OCI-LY7 (cell line): ENCODE data around the gene NEO1. TPM values are rescaled to one million over a fixed set of nuclear protein-coding genes. Genes with fewer than 3 reads are reported as not detected.

Experiments used
- BruUV-seq: library from RNA; stranded (reverse); fragments of 400-500 nt; replicated peaks from 2 replicates; lab custom pipeline; 2021; lab: Mats Ljungman, UMichigan
- CTCF ChIA-PET: fragments of 300-600 bp; sonication (Branson Sonifier 250); formaldehyde crosslinking; loops from one replicate; lab custom pipeline; 2022; ENCODE audit warnings: antibody characterized with exemption; ENCODE audit not compliant: unreplicated experiment; lab: Charles Lee
- POLR2A ChIA-PET: fragments of 300-600 bp; sonication (Branson Sonifier 250); formaldehyde crosslinking; loops from one replicate; lab custom pipeline; 2022; ENCODE audit warnings: antibody characterized with exemption; lab: Charles Lee
- DNase-seq: peaks from one replicate; pipeline ENCODE4 v3.0.0-alpha.2; 2015; ENCODE audit warnings: low spot score
- H2AFZ ChIP-seq: fragments of 200-600 bp; sonication (generic), shearing (Covaris generic); 2 replicates; pipeline ENCODE4 v1.6.1; 2014; ENCODE audit warnings: mild to moderate bottlenecking, antibody characterized with exemption, low read length, moderate library complexity
- H3K27ac ChIP-seq: fragments of 200-600 bp; sonication (generic); 2 replicates; pipeline ENCODE4 v1.5.1; 2014; ENCODE audit warnings: mixed run types, low read depth, mild to moderate bottlenecking, moderate library complexity, low read length, inconsistent platforms; ENCODE audit not compliant: poor library complexity, severe bottlenecking
- H3K36me3 ChIP-seq: fragments of 200-600 bp; sonication (generic); 2 replicates; pipeline ENCODE4 v1.6.1; 2014; ENCODE audit warnings: mild to moderate bottlenecking, antibody characterized with exemption, low read length, moderate library complexity, mixed read lengths; ENCODE audit not compliant: insufficient read depth
- H3K4me1 ChIP-seq: fragments of 200-600 bp; sonication (generic); 2 replicates; pipeline ENCODE4 v1.5.1; 2014; ENCODE audit warnings: mild to moderate bottlenecking, low read length; ENCODE audit not compliant: insufficient read depth, poor library complexity, severe bottlenecking
- H3K4me2 ChIP-seq: fragments of 200-600 bp; sonication (generic); 2 replicates; pipeline ENCODE4 v1.6.1; 2014; ENCODE audit warnings: mild to moderate bottlenecking, low read length
- H3K4me3 ChIP-seq: fragments of 200-600 bp; sonication (generic); 2 replicates; pipeline ENCODE4 v1.5.1; 2014; ENCODE audit warnings: mild to moderate bottlenecking, low read depth, low read length; ENCODE audit not compliant: poor library complexity, severe bottlenecking
- H3K79me2 ChIP-seq: fragments of 200-600 bp; sonication (generic); 2 replicates; pipeline ENCODE4 v1.6.1; 2016; ENCODE audit warnings: low read depth, mild to moderate bottlenecking, low read length, moderate library complexity, mixed read lengths; ENCODE audit not compliant: insufficient read depth
- H3K9me2 ChIP-seq: fragments of 200-600 bp; sonication (generic); 2 replicates; pipeline ENCODE4 v1.6.1; 2016; ENCODE audit warnings: mild to moderate bottlenecking, low read length, mixed read lengths; ENCODE audit not compliant: insufficient read depth
- H3K9me3 ChIP-seq: fragments of 200-600 bp; sonication (generic); 2 replicates; pipeline ENCODE4 v1.6.1; 2014; ENCODE audit warnings: mild to moderate bottlenecking, mixed run types, low read length, mixed read lengths
- H4K20me1 ChIP-seq: fragments of 200-600 bp; sonication (generic); 2 replicates; pipeline ENCODE4 v1.6.1; 2014; ENCODE audit warnings: mild to moderate bottlenecking, antibody characterized with exemption, low read length, moderate library complexity, mixed read lengths; ENCODE audit not compliant: insufficient read depth
- CTCF ChIP-seq: fragments of 200-600 bp; sonication (generic); conservative IDR thresholded peaks from 2 replicates; pipeline ENCODE4 v1.5.1; 2014; ENCODE audit warnings: mild to moderate bottlenecking, antibody characterized with exemption, low read length, moderate library complexity, mixed read lengths
- EZH2phosphoT487 ChIP-seq: fragments of 200-600 bp; sonication (generic); IDR thresholded peaks from 2 replicates; pipeline ENCODE4 v1.6.1; 2018; ENCODE audit warnings: low read depth, borderline replicate concordance, mild to moderate bottlenecking, mixed run types, antibody characterized with exemption, low read length, moderate library complexity, mixed read lengths
- intact Hi-C: fragments of 100-400 bp; cut with micrococcal nuclease; formaldehyde crosslinking; loops from one replicate; pipeline ENCODE4 v1.10.0; 2022; ENCODE audit not compliant: unreplicated experiment
- total RNA-seq, 2 experiments: library from RNA; depleted of rRNA in 1 of 2; stranded (reverse); fragments of >200 nt in 1 of 2; shearing (Covaris generic) in 1 of 2; gene quantifications; 2 replicates each; pipeline ENCODE4 v1.2.3, GENCODE V29; 2014 to 2022

NEO1 gene
- total RNA-seq, 2 experiments from 2014 or later: 3.0 TPM

GRCh38 chr15:73053398-73053723 lies 1.1 kb downstream of the NEO1 start:
- H3K4me3 ChIP-seq: peak overlapping the region; percentile 72
- intact Hi-C loops: loop anchor here (5.0 kb wide), 1 partner anchor 271 kb away; the partner anchor contains the start of gene ADPGK
- peaks cover 14% of the 10 kb centered on the region for H3K4me1 ChIP-seq
- no TSS peak for BruUV-seq
- H3K9me2 ChIP-seq: no peaks in the 10 kb centered on the region
- CTCF ChIA-PET: interaction anchor here (0.6 kb wide), 1 partner anchor 316 kb away, joined by 3 read pairs; the partner anchor contains the start of gene HCN4
- H3K79me2 ChIP-seq: no peaks in the 10 kb centered on the region
- H3K9me3 ChIP-seq: no peaks in the 10 kb centered on the region
- DNase-seq: no peak
- H3K36me3 ChIP-seq: no peaks in the 10 kb centered on the region
- POLR2A ChIA-PET: interaction anchor here (0.6 kb wide), 1 partner anchor 226 kb away, joined by 3 read pairs; no protein-coding TSS in a partner anchor
- H4K20me1 ChIP-seq: no peaks in the 10 kb centered on the region
- no peak overlapping the region for H3K27ac ChIP-seq
- peak overlapping the region; percentile 78 for H2AFZ ChIP-seq
- TF ChIP-seq EZH2phosphoT487: no peak
- TF ChIP-seq CTCF: no peak
- H3K4me2 ChIP-seq: peak overlapping the region; percentile 84

- DNase-seq: no peak
- intact Hi-C loops: loop anchor here (5.0 kb wide), 1 partner anchor 272 kb away; the partner anchor contains the start of gene ADPGK
- Histone ChIP-seq H3K79me2 (no peaks in the 10 kb centered on the region), H3K27ac (no peak overlapping the region), H3K36me3 (no peaks in the 10 kb centered on the region), H3K9me2 (no peaks in the 10 kb centered on the region), H3K9me3 (no peaks in the 10 kb centered on the region), H3K4me1 (peaks cover 14% of the 10 kb centered on the region), H4K20me1 (no peaks in the 10 kb centered on the region), H3K4me3 (no peak overlapping the region), H3K4me2 (no peak overlapping the region), H2AFZ (no peak overlapping the region)
- CTCF ChIA-PET: no interaction called here
- POLR2A ChIA-PET: interaction anchor here (0.6 kb wide), 1 partner anchor 15 kb away, joined by 3 read pairs; no protein-coding TSS in a partner anchor
- TF ChIP-seq CTCF (no peak), EZH2phosphoT487 (no peak)
- BruUV-seq: no TSS peak
Measured at GRCh38 chr15:73054417-73054953, 2.2 kb downstream of the NEO1 start.

- DNase-seq: no peak
- no peaks in the 10 kb centered on the region for H4K20me1 ChIP-seq
- no TSS peak for BruUV-seq
- H3K4me1 ChIP-seq: peaks cover 10% of the 10 kb centered on the region
- H3K4me2 ChIP-seq: no peak overlapping the region
- CTCF ChIA-PET: no interaction called here
- POLR2A ChIA-PET: no interaction called here
- intact Hi-C loops: no loop called here
- no peaks in the 10 kb centered on the region for H3K79me2 ChIP-seq
- no peaks in the 10 kb centered on the region for H3K9me2 ChIP-seq
- no peak overlapping the region for H2AFZ ChIP-seq
- no peak overlapping the region for H3K4me3 ChIP-seq
- no peaks in the 10 kb centered on the region for H3K9me3 ChIP-seq
- no peaks in the 10 kb centered on the region for H3K36me3 ChIP-seq
- TF ChIP-seq CTCF: no peak
- no peak for TF ChIP-seq EZH2phosphoT487
- no peak overlapping the region for H3K27ac ChIP-seq
Measured at GRCh38 chr15:73056460-73056859, 4.2 kb downstream of the NEO1 start.
